GM12865 (cell line): Measurements from ENCODE around the gene CCDC27.
"Not testable (repeated sequence)": the region's sequence is repeated elsewhere in the genome, so short reads cannot be mapped to it uniquely, and the experiment has no call there.

Experiments used
- DNase-seq: peaks from one replicate; pipeline ENCODE4 v3.0.0; 2010; ENCODE audit warnings: low read depth
- H3K4me3 ChIP-seq: 2 replicates; pipeline ENCODE4 v1.5.1; 2011; ENCODE audit warnings: mild to moderate bottlenecking, low read depth, low read length, control low read depth
- TF ChIP-seq, protein P1 (sequence below): IDR thresholded peaks from 2 replicates; pipeline ENCODE4 v1.5.1; 2011; ENCODE audit warnings: low read length, control low read depth, low read depth, inconsistent platforms; ENCODE audit not compliant: insufficient read depth; ENCODE audit errors: missing control alignments

Gene CCDC27

DNA sequence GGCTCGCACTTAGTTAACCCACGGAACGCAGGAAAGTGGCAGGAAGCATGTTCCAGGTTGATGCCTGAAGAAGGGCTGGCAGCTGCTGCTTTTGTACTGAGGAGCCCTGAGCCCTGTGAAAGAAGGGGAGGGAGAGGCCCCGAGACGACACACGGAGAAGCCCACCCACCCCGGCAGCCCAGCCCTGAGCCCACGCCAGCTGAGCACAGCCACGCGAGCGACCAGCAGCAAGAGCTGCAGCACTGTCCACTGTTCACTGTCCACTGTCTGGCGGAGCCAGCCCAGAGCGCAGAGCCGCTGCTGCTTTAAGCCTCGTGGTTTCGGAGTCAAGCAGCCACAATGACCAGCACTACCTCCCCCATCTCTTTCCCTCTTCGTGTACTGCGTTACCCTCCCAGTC is 38.7 kb downstream of the CCDC27 start:
- TF ChIP-seq, protein P1, sequence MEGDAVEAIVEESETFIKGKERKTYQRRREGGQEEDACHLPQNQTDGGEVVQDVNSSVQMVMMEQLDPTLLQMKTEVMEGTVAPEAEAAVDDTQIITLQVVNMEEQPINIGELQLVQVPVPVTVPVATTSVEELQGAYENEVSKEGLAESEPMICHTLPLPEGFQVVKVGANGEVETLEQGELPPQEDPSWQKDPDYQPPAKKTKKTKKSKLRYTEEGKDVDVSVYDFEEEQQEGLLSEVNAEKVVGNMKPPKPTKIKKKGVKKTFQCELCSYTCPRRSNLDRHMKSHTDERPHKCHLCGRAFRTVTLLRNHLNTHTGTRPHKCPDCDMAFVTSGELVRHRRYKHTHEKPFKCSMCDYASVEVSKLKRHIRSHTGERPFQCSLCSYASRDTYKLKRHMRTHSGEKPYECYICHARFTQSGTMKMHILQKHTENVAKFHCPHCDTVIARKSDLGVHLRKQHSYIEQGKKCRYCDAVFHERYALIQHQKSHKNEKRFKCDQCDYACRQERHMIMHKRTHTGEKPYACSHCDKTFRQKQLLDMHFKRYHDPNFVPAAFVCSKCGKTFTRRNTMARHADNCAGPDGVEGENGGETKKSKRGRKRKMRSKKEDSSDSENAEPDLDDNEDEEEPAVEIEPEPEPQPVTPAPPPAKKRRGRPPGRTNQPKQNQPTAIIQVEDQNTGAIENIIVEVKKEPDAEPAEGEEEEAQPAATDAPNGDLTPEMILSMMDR = no peak
- DNase-seq = no peak
- no peak overlapping the region for H3K4me3 ChIP-seq

DNA sequence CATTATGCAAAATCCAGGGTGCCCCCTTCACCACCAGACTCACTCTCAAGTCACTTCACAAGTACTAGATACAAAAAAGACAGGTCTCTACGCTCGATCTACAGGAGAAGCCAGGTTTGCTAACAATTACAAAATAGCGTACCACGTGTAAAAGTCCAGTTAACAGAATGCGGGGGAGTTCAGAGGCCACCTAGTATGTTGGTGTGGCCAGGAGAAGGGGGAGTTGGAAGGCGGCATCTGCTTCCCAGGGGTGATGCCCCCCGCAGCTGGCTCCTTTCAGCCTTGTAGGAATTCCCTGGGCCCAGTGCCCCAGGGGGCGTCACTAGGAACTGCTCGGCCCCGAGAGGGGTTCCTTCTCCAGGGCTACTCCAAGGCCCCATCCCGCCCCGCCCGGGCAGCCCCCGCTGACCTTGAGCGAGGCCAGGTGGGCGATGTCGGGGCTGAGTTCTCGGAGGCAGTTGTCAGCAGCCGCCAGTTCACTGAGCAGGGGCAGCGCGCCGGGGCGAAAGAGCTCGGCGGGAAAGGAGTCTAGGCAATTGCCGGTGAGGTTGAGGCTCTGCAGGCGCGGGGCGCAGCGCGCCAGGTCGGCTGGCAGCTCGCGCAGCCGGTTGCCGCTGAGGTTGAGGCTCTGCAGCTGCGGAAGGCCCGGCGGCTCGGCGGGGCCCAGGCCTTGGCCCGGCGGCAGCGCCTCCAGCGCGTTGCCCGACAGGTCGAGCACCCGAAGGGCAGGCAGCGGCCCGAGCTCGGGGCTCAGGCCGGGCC is 43.4 kb downstream of the CCDC27 start:
- TF ChIP-seq, protein P1 = no peak
- DNase-seq = no peak
- peak overlapping the region; percentile 58 for H3K4me3 ChIP-seq

DNA sequence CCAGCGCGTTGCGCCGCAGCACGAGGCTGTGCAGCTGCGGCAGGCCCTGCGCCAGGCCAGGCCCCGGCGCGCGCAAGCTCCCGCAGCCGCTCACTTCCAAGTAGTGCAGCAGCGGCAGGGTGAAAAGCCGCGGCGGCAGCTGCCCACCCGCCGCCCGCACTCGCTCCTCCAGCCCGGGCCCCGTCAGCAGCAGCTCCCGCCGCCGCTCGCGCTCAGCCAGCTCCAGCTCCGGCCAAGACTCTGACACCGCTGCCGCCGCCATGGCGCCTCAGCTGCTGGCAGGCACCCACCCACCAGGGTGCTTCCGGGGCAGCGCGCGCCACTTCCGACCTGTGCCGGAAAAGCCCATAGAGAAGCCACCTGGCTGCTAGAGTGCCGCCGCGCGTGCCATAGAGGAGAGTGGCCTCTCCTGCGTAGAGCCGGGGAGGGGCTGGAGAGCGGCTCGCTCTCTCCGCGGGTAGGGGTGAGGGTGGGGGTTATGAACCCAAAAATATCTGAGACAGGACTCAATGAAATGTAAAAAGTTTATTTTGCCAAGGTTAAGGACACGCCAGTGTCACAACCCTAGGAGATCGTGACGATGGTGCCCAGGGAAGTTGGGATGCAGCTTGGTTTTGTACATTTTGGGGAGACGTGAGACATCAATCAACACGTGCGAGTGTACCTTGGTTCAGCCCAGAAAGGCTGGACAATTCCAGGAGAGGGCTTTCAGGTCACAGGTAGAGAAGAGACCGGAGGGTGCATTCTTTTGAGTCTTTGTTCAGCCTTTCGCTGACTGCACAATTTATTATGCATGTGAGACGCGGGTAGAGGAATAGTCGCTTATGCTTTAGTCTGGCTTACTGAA is 44.2 kb downstream of the CCDC27 start, which contains the start of gene LRRC47:
Gene LRRC47, minus strand, starts transcription at position 284 of the 847 bp plus-strand sequence. Its CDS starts 22 bp downstream, at position 262.
- peak; percentile 95 for DNase-seq
- peak within 1 kb of the TSS; percentile 58 for H3K4me3 ChIP-seq
- TF ChIP-seq, protein P1 = no peak

DNA sequence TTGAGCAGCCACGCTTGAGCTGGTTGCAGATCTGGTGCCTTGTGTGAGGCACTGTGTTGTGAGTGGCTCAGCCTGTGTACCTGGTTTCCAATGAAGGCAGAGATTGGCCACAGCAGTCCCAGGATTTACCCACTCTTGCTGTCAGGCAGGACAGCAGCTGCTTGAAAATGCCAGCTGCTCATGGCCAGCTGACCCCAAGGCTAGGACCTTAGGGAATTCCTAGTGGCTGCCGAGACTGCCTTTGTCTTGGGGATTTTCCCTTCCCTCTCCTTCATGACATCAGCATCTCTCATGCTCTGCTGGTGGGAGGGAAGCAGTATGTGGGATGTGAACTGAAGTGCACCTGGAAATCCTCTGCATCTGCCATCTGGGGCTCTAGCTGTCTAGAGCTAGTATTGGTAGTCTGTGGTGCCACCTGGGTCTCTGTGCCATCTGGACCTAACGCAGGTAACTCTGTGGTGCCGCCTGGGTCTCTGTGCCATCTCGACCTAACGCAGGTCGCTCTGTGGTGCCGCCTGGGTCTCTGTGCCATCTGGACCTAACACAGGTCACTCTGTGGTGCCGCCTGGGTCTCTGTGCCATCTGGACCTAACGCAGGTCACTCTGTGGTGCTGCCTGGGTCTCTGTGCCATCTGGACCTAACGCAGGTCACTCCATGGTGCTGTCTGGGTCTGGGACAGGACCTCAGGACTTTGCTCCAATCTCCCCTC is 47.9 kb downstream of the CCDC27 start:
- DNase-seq = no peak

DNA sequence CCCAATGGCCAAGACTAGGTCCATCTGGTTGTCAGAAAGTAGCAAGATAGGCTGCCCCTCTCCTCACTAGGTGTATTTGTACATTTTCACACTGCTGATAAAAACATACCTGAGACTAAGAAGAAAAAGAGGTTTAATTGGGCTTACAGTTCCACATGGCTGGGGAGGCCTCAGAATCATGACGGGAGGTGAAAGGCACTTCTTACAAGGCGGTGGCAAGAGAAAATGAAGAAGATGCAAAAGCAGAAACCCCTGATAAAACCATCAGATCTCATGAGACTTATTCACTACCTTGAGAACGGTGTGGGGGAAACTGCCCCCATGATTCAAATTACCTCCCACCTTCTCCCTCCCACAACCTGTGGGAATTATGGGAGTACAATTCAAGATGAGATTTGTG is 48.5 kb downstream of the CCDC27 start:
- not testable (repeated sequence) for DNase-seq, H3K4me3 ChIP-seq

More for the DNA sequence above, 47.9 kb downstream of the CCDC27 start:
- TF ChIP-seq, protein P1 = no peak
- no peak overlapping the region for H3K4me3 ChIP-seq

DNA sequence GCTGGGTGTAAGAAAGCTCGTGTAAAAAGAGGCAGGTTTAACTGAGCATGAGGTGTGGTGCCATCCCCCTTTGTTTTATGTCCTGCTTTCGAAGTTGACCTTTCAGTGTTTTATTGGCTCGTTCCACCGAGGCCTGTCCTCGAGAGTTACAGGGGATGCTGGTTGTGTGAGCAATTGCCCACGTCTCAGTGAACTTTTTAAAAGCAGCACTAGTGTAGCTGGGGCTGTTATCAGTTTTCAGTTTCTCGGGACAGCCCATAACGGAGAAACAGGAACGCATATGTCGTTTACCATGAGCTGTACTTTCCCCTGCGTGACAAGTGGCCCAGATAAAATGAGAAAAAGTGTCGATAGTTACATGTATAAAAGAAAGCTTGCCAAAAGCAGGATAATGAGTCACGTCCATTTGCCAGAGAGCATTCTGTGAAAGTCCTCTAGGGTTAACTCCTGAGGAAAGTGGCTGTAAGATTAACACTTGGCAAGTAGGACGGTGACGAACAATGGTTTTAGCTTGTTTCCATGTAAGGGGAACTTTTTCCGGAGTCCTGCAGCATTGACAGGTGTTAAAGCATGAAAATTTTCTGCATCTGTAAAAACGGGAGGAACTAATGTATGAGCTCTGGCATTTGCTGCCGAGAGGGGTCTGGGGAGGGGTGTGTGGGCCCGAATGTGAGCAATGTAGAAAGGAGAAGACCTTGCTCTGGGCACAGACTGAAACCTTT is 51.8 kb downstream of the CCDC27 start:
- H3K4me3 ChIP-seq = no peak overlapping the region
- no peak for DNase-seq
- TF ChIP-seq, protein P1 = no peak

DNA sequence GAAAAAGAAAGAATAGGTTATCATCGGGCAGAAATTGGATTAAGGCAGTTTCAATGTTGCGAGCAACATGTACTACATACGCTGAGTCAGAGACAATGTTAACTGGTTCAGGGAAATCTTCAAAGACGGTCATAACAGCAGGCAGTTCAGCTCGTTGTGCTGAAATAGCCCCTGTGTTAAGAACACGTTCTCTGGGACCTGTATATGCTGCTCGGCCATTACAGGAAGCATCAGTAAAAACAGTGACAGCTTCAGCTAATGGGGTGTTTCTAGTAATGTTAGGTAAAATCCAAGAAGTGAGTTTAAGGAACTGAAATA is 52.3 kb downstream of the CCDC27 start:
- not testable (repeated sequence) for H3K4me3 ChIP-seq, DNase-seq
